Skeletal muscle satellite cell (primary cell): Measurements from ENCODE around the gene CCDC194.

Experiments used
- H3K27me3 ChIP-seq: 2 replicates; pipeline ENCODE4 v1.7.0; 2013; ENCODE audit warnings: low read length; ENCODE audit not compliant: control insufficient read depth, insufficient read depth
- H3K36me3 ChIP-seq: 2 replicates; pipeline ENCODE4 v1.7.0; 2013; ENCODE audit warnings: mild to moderate bottlenecking, control low read depth, low read length; ENCODE audit not compliant: insufficient read depth
- H3K4me1 ChIP-seq: 2 replicates; pipeline ENCODE4 v1.7.0; 2013; ENCODE audit warnings: low read length; ENCODE audit not compliant: control insufficient read depth, insufficient read depth
- H3K4me2 ChIP-seq: 2 replicates; pipeline ENCODE4 v1.7.0; 2013; ENCODE audit warnings: mild to moderate bottlenecking, low read length
- H3K4me3 ChIP-seq: 2 replicates; pipeline ENCODE4 v1.7.0; 2013; ENCODE audit warnings: low read length
- H3K9ac ChIP-seq: 2 replicates; pipeline ENCODE4 v1.7.0; 2013; ENCODE audit warnings: mild to moderate bottlenecking, low read depth, low read length, moderate library complexity
- H3K9me3 ChIP-seq: replicated peaks from 2 replicates; pipeline ENCODE4 v1.7.0; 2013; ENCODE audit warnings: mild to moderate bottlenecking, control low read depth, low read length

Gene CCDC194

DNA sequence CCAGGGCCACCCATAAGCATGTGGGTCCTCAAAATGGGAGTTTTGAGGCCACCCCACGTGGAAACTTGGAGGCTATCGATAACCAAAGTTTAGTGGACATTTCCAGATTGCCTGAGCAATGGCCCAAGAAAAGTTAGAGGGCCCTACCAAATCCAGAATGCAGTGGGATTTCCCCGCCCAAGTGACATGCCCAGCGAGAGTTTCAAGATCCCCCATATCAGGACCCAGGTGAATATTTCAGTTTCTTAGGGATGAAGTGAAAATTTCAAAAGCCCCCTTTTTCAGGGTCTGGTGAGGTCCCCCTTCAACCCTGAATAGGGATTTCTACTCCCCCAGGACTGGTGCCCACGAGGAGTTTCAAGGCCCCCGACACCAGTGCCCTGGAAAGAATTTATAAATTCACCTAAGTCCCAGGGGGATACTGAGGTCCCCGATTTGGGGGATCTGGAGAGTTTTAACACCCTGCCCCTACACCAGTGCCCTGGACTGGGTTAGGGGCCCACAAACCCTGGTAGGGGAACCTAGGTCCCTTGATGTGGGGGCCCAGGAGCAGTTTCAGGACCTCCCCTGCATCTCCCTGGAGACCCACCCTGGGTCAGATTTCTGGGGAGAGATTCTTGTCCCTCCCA is 10.7 kb upstream of the CCDC194 start:
- Histone ChIP-seq H3K36me3 (no peaks in the 10 kb centered on the region), H3K4me1 (peaks cover 13% of the 10 kb centered on the region), H3K4me2 (no peak overlapping the region), H3K9ac (no peak overlapping the region), H3K4me3 (no peak overlapping the region), H3K9me3 (no peaks in the 10 kb centered on the region), H3K27me3 (peaks cover 4% of the 10 kb centered on the region)

DNA sequence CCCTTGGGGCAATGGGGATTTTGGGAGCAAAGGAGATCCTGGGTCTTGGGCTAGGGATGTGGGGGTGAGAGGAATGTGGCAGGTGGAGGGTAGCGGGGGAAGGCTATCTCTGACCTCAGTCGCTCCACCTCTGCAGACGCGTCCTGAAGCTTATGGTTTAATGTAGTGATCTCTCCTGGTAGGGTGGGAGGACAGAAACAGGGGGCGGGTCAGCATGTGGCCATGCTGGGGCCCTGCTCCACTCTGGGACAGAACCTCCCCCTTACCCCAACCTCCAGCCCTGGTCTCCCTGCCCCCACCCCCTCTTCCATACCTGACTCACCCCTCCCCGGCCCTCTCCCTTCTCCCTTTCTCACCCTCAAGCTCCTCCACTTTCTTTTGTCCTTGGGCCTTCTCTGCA is 10.0 kb upstream of the CCDC194 start:
- H3K9ac ChIP-seq, result no peak overlapping the region
- peaks cover 4% of the 10 kb centered on the region for H3K27me3 ChIP-seq
- no peaks in the 10 kb centered on the region for H3K9me3 ChIP-seq
- H3K4me1 ChIP-seq, result peaks cover 13% of the 10 kb centered on the region
- H3K4me3 ChIP-seq, result no peak overlapping the region
- no peak overlapping the region for H3K4me2 ChIP-seq
- H3K36me3 ChIP-seq, result no peaks in the 10 kb centered on the region

DNA sequence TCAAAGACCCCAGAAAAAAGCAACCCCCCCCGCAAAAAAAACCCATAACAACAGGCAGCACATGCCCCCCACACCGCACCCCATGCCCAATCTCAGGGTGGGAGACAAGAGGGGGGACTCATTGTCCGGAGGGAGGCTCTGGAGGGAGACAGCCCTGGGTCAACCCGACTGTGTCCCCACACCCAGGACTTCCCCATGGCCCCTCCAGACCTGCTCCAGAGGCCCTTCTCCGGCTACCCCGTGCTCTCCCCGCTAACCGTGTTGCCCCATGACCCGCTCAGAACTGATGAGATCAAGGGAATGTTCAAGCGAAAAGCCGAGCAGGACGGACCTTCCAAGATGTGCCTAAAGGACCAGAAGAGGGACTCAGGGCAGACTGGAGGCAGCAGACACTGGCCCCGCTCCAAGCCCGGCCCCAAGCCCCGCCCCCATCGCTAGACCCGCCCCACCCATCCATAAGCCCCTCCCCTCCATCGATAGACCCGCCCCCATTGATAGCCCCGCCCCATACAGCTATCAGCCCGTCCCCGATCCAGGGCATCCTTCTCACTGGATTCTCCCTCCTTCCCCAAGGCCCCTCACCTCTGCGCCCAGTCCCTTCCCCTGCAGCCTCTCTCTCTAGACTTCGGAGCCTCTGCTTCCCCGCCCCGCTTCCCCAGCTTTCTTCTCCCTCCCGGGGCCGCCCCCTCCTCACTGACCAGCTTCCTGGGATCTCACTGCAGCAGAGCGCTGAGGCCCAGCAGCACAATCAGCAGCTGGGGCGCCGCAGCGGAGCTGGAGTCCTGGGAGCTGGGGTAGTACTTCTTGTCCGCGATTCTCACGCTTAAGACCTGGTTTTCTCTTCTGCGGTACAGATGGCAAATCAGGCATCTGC is 9.2 kb upstream of the CCDC194 start:
- H3K9me3 ChIP-seq, result no peaks in the 10 kb centered on the region
- no peak overlapping the region for H3K9ac ChIP-seq
- peaks cover 4% of the 10 kb centered on the region for H3K27me3 ChIP-seq
- peaks cover 13% of the 10 kb centered on the region for H3K4me1 ChIP-seq
- no peak overlapping the region for H3K4me2 ChIP-seq
- H3K36me3 ChIP-seq, result no peaks in the 10 kb centered on the region
- no peak overlapping the region for H3K4me3 ChIP-seq

DNA sequence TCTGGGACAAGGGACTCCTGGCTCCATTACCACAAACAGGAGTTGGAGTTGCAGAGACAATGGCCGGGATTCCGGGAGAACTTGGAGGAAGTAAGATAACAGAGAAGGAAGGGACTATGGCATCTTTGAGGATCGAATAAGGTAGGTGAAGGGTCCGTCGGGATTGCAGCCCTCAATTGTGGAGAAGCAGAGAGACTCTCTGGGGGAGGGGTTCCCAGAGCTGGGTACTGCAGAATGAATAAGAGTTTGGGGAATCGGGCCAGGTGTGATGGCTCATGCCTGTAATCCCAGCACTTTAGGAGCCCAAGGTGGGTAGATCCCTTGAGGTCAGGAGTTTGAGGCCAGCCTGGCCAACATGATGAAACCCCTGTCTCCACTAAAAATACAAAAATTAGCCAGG is 7.6 kb upstream of the CCDC194 start:
- H3K4me1 ChIP-seq, result peaks cover 11% of the 10 kb centered on the region
- H3K4me2 ChIP-seq, result no peak overlapping the region
- H3K4me3 ChIP-seq, result no peak overlapping the region
- peaks cover 4% of the 10 kb centered on the region for H3K27me3 ChIP-seq
- H3K36me3 ChIP-seq, result no peaks in the 10 kb centered on the region
- no peak overlapping the region for H3K9ac ChIP-seq
- no peaks in the 10 kb centered on the region for H3K9me3 ChIP-seq

DNA sequence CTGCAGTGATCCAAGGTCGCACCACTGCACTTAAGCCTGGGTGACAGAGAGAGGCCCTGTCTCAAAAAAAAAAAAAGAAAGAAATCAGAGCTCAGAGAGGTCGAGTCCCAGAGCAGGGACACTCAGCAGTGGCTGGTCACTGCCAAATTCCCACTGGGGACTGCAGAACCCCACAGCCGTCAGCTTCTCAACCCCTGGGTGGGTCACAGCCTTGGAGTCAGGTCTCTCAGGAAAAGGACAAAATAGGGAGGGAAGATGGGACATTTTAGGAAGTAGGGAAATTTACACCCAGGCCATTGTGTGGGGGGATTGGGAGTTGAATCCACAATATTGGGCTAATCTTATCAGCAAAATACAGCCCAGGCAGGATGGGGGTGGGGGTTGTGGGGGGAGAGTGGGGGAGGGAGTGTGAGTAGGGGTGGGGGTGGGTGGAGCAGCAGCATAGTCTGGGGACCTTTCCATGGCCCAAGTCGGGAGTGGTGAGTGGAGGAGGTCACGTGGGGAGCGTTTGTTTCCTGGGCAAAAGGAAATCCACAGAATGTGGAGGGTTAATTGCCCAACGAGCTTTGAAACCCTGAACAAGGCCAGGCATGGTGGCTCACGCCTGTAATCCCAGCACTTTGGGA is 5.0 kb upstream of the CCDC194 start:
- H3K4me3 ChIP-seq, result no peak overlapping the region
- no peak overlapping the region for H3K9ac ChIP-seq
- peaks cover 7% of the 10 kb centered on the region for H3K27me3 ChIP-seq
- H3K4me2 ChIP-seq, result no peak overlapping the region
- no peaks in the 10 kb centered on the region for H3K36me3 ChIP-seq
- H3K9me3 ChIP-seq, result no peaks in the 10 kb centered on the region
- peaks cover 3% of the 10 kb centered on the region for H3K4me1 ChIP-seq

DNA sequence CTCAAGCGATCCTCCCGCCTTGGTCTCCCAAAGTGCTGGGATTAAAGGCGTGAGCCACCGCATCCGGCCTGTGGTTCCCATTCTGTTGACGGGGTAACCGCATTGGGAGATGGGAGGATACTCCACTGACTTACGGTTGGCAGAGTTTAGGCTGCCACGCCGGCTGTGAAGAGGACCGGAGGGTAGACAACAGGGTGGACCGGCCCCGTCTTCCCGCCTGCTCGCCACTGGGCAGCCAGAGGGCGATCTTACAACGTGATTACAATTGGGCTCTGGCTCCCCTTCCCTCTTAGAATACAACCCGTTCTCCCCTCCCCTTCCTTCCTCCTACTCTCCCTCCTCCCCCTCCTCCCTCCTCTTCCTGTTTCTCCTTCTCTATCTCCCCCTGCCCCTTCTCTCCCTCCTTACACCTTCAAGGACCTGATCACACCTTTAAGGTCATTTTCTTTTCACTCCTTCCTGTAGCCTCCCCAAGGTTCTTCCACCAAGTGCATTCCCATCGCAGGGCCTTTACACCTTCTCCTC is 957 bp upstream of the CCDC194 start:
- Histone ChIP-seq H3K36me3 (no peaks in the 10 kb centered on the region), H3K4me1 (peaks cover 14% of the 10 kb centered on the region), H3K4me3 (peak overlapping the region; percentile 45)

DNA sequence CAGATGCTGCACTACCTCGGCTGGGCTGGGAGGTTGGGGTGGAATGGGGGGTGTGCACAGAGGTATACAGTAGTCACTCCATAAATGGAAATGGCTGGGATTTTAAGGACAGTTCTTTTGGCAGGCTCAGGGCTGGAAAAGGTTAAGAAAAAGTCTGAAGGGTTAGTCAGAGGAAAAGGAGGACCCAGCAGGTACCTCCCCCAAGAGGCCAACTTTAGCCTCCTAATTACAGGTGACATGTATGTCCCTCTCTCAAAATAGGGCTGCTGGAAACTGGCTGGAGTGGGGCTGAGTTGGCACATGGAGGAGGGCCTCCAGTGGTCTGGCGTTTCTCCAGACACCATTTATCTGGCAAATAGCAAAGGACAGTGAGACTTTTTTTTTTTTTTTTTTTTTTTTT is 994 bp downstream of the CCDC194 start:
- Histone ChIP-seq H3K4me1 (peaks cover 14% of the 10 kb centered on the region), H3K36me3 (no peaks in the 10 kb centered on the region), H3K4me3 (no peak overlapping the region), H3K27me3 (peaks cover 24% of the 10 kb centered on the region), H3K9me3 (peaks cover 4% of the 10 kb centered on the region), H3K4me2 (no peak overlapping the region), H3K9ac (no peak overlapping the region)

More for the DNA sequence above, 957 bp upstream of the CCDC194 start:
- H3K9me3 ChIP-seq, result no peaks in the 10 kb centered on the region
- H3K9ac ChIP-seq, result no peak overlapping the region
- peaks cover 13% of the 10 kb centered on the region for H3K27me3 ChIP-seq
- H3K4me2 ChIP-seq, result no peak overlapping the region

DNA sequence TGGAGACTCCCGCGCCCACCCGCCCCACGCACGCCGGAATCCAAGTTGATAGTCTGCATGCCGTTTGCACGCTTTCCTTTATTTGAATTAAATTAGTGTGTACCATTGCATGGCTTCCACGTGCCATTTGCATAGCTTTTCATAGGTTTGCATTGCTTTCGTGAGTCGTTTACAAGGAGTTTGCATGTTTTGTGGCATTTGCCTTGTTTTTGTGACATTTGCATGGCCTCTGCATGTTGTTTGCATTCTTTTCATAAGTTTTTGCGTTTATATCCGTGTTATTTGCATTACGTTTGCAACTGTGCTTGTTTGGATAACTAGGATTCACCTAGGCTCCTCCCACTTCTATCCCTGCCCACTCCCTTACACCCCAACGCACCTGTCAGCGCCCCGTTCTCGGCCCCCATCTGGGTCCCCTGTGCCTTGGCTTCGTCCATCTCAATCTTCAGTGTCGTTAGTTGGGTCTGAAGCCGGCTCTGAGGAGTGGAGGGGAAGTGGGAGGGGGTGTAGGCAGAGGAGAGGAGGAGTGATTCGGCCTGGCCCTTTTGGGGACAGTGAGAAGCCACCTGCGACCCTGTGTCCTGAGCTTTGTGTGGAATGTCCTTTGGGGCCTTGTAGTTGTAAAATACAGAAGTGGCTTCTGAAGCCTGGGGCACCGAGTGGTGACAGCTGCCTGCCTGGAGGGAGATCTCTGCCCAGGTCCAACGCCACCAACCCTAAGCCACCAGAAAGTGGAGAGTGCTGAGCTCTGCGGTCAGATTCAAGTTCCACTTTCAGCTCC is 2.4 kb downstream of the CCDC194 start:
- peaks cover 4% of the 10 kb centered on the region for H3K9me3 ChIP-seq
- no peaks in the 10 kb centered on the region for H3K36me3 ChIP-seq
- peaks cover 24% of the 10 kb centered on the region for H3K27me3 ChIP-seq
- H3K4me1 ChIP-seq, result peaks cover 14% of the 10 kb centered on the region
- H3K9ac ChIP-seq, result no peak overlapping the region
- peak overlapping the region; percentile 91 for H3K4me2 ChIP-seq
- H3K4me3 ChIP-seq, result peak overlapping the region; percentile 65

GRCh38 chr19:17390665-17391370 is 3.2 kb downstream of the CCDC194 start:
- Histone ChIP-seq H3K27me3 (peaks cover 24% of the 10 kb centered on the region), H3K4me3 (peak overlapping the region; percentile 65), H3K4me1 (peaks cover 14% of the 10 kb centered on the region), H3K4me2 (peak overlapping the region; percentile 91), H3K9ac (peak overlapping the region; percentile 35), H3K9me3 (peaks cover 4% of the 10 kb centered on the region), H3K36me3 (no peaks in the 10 kb centered on the region)

GRCh38 chr19:17389957-17390664 is 3.9 kb downstream of the CCDC194 start:
- peaks cover 4% of the 10 kb centered on the region for H3K9me3 ChIP-seq
- peak overlapping the region; percentile 65 for H3K4me3 ChIP-seq
- peak overlapping the region; percentile 91 for H3K4me2 ChIP-seq
- peak overlapping the region; percentile 35 for H3K9ac ChIP-seq
- H3K27me3 ChIP-seq, result peaks cover 24% of the 10 kb centered on the region
- peaks cover 12% of the 10 kb centered on the region for H3K4me1 ChIP-seq
- no peaks in the 10 kb centered on the region for H3K36me3 ChIP-seq
